Activated naive CD4-positive, alpha-beta T cell treated with anti-CD3 and anti-CD28 coated beads, Interleukin-2, amount 50 U/mL, for 16 hours (primary cell): Measurements from ENCODE around the gene PHF2.

Experiments
- DNase-seq: peaks from one replicate; pipeline ENCODE4 v3.0.0-alpha.2; 2020

PHF2 gene

GRCh38 chr9:93587651-93588347 lies 11.4 kb downstream of the PHF2 start:
- DNase-seq = no peak

- DNase-seq = no peak
These were observed 12.5 kb downstream of the PHF2 start for GRCh38 chr9:93588641-93589609.

- no peak for DNase-seq
These were observed 13.3 kb downstream of the PHF2 start for GRCh38 chr9:93589688-93590087.

- no peak for DNase-seq
These were observed 14.3 kb downstream of the PHF2 start for GRCh38 chr9:93590609-93591234.

- DNase-seq = no peak
These were observed 15.1 kb downstream of the PHF2 start for GRCh38 chr9:93591301-93592007.

- DNase-seq = no peak
These were observed 15.7 kb downstream of the PHF2 start for GRCh38 chr9:93592008-93592642.

- DNase-seq = no peak
These were observed 16.2 kb downstream of the PHF2 start for GRCh38 chr9:93592643-93593021.

GRCh38 chr9:93593144-93593658 lies 16.8 kb downstream of the PHF2 start:
- no peak for DNase-seq

GRCh38 chr9:93594041-93594756 lies 17.8 kb downstream of the PHF2 start:
- no peak for DNase-seq

GRCh38 chr9:93595461-93595860 lies 19.1 kb downstream of the PHF2 start:
- no peak for DNase-seq

GRCh38 chr9:93595861-93596365 lies 19.5 kb downstream of the PHF2 start:
- no peak for DNase-seq

- DNase-seq = no peak
These were observed 20.0 kb downstream of the PHF2 start for GRCh38 chr9:93596399-93596798.

GRCh38 chr9:93597142-93597706 lies 20.8 kb downstream of the PHF2 start:
- no peak for DNase-seq

GRCh38 chr9:93597871-93598646 lies 21.7 kb downstream of the PHF2 start:
- DNase-seq = no peak

GRCh38 chr9:93598647-93599241 lies 22.4 kb downstream of the PHF2 start:
- DNase-seq = no peak

- no peak for DNase-seq
These were observed 23.4 kb downstream of the PHF2 start for GRCh38 chr9:93599571-93600403.

- no peak for DNase-seq
These were observed 24.1 kb downstream of the PHF2 start for GRCh38 chr9:93600504-93600903.

- DNase-seq = no peak
These were observed 24.7 kb downstream of the PHF2 start for GRCh38 chr9:93601063-93601462.

- DNase-seq = no peak
These were observed 25.3 kb downstream of the PHF2 start for GRCh38 chr9:93601666-93602065.
